GM21390 (cell line): ENCODE data around the gene AGPAT3.

Experiments
- ATAC-seq: cut with Tn5 transposase; IDR thresholded peaks from one replicate; pipeline ENCODE4 v1.9.1; 2021; ENCODE audit not compliant: unreplicated experiment

The AGPAT3 gene

DNA sequence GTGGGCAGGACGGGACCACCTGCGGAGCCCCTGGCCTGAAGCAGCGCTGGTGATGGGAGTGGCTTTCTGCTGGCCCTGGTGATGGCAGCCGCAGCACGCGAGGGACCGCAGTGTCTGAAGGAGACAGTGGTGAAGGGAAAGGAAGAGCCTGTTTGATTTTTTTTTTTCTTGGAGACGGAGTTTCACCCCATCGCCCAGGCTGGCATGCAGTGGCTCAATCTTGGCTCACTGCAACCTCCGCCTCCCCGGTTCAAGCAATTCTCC is 106.9 kb downstream of the AGPAT3 start:
- no peak for ATAC-seq

DNA sequence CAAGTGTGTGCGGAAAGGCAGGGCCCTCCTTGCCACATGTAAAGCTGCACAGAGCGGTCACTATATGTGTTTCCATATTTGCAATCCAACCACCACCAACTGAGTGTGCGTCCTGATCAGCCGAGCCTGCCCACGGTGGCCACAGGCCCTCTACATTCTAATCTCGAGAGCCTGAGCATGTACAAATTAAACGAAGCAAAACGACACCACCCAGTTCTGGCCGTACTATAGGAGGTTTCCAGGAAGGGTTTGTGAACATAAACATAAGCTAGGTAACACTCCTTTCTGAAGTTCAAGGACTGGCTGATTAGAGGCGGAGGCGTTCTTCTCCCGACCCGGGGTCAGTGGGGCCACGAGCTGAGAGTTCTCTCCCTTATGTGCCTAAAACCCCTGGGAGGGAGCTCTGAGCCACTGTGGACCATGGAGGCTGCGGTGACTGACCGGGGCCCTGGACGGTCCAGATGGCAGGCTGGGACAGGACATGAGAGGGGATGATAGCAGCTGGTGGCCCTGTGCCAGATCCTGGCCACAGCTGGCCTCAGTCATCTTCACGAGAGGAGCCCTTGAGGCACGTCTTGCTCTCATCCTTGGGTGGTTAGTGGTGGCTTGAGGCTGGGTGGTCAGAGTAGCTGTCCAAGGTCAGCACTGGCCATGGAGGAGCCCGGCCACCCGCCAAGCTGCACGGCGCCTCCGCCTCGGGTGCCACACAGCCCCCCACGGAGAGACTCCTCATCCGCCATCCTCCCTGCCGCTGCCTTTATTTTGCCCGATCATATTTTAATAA is 108.0 kb downstream of the AGPAT3 start:
- no peak for ATAC-seq

DNA sequence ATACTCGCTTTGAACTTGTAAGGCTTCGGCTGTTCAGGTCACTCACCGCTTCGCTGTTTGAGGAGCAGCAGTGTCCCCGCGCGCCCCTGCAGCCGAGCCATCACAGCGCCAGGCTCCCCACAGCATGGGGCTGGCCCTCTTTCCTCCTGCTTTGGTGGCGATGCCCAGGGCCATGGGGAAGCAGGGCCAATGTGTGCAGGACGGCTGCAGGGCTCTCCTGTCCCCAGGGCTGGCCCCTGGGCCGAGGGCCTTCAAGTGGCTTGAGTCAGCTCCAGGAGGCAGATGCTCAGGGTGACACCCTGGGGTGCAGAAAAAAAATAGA is 108.6 kb downstream of the AGPAT3 start:
- ATAC-seq = no peak

DNA sequence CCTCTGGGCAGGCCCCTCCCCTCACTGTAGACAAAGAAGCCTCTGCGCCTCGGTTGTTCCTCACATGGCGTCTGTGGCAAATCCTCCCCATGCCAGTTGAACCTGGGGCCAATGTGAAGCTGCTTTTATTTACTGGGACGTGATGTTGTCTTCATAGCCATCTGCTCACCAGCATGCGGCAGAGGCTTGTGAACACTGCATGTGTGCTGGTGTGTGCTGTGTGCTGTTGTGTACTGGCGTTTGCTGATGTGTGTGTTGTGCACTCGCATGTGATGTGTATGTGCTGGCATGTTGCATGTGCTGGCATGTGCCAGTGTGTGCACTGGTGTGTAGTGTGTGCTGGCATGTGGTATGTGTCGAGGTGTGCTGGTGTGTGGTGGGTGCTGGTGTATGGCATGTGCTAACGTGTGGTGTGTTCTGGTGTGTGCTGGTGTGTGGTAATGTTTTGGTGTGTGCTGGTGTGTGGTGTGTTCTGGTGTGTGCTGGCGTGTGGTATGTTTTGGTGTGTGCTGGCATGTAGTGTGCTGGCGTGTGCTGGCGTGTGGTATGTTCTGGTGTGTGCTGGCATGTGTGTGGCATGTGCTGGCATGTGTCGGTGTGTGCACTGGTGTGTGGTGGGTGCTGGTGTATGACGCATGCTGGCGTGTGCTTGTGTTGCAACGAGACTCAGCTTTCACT is 109.9 kb downstream of the AGPAT3 start:
- no peak for ATAC-seq

DNA sequence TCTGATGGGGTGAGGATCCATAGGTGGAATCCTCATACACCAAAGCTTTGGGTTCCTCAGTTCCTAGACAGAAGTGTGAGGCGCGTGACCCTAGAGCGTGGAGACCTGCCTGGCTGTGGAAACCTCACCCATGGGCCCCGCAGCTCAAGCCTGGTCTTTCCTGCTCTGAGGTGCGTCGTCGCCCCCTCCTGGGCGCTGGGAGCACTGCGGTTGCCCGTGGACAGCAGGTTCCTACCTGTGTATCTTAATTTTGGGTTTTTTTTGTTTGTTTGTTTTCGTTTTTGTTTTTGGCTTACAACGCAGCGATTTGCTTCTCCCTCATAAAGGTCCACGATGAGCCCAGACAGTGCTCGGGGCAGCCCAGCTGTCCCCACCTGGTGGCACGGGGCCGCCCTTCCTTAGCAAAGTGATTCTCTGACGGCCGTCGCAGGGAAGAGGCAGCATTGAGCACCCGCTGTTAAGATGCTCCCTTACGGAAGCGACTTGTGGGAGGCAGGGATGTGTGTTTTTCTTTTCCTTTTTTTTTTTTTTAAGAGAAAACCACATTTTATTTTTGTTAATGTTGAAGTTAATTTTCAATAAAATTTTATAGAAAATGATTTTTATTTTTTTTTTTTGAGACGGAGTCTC is 110.6 kb downstream of the AGPAT3 start:
- no peak for ATAC-seq

DNA sequence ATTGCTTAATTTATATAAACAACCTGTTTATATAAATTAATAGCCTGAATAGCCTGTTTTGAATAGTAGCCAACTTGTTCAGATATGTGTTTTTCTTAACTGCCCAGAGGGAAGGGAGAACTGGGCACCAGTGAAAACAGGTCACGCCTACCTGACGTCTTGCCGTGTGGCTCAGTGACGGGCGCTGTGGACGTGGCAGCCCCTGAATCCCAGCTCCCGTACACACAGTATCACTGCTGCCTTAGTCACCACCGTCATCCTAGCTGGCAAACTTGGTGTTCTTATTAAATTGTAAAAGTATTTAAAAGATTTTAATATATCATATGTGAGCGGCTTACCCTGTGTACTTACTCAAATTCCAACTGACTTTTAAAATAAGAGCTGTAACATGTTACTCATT is 111.6 kb downstream of the AGPAT3 start:
- no peak for ATAC-seq

DNA sequence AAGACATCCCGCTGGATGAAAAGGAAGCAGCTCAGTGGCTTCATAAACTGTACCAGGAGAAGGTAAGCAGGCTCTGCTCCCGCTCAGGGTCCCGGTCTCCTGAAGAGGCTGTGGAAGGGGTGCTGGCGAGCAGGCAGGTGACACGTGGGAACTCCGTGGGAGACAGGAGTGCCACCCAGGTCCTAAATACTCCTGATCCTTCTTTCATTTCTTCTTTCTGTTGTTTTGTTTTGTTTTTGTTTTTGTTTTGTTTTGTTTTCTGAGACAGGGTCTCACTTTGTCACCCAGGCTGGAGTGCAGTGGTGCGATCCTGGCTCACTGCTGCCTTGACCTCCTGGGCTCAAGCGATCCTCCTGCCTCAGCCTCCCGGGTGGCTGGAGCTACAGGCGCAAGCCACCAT is 113.0 kb downstream of the AGPAT3 start:
- no peak for ATAC-seq

DNA sequence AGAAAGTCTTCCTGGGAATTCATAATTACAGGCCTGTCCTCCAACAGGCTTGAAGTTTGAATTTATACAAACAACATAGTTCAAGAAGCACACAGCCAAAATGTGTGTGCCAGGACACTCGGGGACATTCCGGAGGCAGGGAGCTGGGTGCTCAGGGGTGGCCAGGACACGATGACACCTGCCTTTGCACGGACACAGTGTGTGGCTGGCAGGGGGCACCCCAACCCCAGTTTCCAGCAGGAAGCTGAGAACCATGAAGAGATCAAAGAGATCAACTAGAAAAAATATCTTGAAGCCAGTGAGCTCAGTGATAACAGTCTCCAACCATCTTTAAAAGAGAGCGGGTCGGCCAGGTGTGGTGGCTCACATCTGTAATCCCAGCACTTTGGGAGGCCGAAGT is 114.6 kb downstream of the AGPAT3 start:
- no peak for ATAC-seq

DNA sequence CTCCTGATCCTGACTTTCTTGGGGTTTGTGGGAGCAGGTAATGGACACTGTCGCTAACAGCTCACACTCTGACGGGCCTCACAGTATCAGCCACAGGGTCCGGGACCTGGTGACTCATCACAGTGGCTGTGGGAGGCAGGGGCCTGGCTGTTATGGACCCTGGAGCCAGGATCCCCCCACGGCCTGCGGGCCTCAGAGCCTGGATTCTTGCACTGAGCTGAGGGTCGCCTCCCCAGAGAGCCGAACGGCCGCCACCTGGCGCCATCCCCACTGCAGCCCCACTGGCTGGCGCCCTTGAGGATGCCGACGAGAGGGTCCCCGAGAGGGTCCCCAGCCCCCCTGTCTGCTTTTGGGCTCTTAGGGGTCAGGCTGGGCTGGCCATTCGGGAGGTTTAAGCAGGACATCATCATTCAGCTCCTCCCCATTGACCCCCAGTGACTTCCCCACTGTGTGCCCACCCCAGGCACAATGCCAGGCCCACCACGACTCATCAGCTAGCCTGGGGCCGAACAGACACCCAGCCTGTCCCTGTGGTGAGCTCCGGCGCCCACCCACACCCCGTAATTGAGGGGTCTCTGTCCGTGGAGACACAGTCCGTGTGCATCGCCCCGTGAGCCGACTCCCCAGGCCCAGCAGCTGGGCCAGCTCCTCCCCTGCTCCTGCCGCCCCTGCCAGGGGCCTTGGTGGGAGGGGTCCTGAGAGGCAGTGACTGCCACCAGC is 116.3 kb downstream of the AGPAT3 start:
- ATAC-seq = no peak

DNA sequence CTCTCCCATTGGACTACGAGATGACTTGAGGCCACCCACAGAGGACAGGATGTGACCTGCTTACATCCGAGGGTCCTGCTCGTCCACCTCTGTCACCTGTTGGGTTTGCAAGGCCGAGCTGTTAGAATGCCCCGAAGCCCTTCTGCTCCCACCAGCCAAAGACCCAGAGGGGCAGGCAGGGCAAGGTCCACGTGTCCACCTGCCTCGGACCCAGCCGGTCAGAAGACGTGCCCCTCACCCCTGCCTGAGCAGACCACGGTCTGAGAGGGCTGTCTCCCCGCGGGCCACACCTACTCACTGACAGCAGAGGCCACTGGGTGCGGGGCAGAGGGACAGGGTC is 116.8 kb downstream of the AGPAT3 start:
- ATAC-seq = no peak

DNA sequence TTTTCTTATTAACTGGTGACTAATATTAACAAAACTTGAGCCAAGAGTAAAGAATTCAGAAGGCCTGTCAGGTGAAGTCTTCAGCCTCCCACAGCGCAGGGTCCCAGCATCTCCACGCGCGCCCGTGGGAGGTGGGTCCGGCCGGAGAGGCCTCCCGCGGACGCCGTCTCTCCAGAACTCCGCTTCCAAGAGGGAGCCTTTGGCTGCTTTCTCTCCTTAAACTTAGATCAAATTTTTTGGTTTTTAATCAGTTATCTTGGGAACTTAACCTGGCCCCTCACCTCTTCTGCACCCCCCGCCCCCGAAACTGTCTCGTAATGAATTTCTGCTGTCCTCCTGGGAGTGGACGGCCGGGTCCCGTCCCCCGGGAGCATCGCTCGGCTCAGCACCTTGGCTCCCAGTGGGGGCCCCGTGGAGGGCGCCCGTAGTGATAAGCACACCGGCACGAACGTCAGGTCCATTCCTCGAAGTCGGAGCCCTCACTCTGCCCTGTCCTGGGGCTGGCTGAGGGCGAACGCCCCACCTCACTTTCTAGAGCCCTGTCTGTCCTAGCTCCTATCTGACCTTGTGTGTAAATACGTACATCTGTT is 117.6 kb downstream of the AGPAT3 start:
- ATAC-seq = no peak

DNA sequence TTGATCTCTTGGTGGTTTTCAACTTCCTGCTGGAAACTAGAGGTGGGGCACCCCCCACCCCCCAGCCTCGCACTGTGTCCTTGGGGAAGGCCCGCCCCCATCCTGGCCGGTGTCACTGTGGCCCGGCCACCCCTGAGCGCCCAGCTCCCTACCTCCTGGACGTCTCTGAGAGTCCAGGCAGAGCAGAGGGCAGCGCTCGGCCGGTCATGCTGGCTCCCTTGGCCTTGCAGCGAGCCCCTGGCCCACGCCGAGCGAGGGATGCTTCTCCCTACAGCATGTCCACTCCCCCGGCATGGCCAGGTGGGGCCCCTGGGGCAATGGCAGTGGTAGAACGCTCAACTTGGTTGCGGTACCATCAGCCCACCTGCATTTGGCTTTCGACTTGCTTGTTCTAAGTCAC is 118.4 kb downstream of the AGPAT3 start:
- no peak for ATAC-seq

DNA sequence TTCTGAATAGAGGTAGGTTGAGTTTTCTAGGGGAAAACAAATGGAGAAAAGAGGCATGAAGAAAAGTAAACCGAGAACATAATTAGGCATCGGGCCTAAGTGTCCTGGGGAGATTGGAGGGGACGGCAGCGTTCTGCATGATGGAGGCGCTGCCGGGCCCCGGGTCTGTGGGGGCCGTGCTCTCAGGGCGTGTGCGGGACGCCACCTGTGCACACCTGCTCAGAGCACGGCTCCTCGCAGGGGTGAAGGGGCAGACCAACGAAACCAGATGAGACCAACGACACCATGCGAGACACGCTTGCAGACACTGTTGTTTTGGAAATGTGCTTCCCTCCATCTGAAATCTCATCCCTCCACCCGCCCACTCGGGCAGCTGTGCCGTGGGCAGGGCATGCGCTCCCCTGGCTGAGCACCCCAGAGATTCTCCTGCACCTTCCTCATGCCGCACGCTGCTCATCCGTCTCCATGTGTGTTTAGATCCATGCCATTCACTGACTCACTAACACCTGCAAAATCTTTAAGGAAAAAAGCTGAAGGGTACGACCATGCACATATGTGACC is 118.9 kb downstream of the AGPAT3 start:
- no peak for ATAC-seq

DNA sequence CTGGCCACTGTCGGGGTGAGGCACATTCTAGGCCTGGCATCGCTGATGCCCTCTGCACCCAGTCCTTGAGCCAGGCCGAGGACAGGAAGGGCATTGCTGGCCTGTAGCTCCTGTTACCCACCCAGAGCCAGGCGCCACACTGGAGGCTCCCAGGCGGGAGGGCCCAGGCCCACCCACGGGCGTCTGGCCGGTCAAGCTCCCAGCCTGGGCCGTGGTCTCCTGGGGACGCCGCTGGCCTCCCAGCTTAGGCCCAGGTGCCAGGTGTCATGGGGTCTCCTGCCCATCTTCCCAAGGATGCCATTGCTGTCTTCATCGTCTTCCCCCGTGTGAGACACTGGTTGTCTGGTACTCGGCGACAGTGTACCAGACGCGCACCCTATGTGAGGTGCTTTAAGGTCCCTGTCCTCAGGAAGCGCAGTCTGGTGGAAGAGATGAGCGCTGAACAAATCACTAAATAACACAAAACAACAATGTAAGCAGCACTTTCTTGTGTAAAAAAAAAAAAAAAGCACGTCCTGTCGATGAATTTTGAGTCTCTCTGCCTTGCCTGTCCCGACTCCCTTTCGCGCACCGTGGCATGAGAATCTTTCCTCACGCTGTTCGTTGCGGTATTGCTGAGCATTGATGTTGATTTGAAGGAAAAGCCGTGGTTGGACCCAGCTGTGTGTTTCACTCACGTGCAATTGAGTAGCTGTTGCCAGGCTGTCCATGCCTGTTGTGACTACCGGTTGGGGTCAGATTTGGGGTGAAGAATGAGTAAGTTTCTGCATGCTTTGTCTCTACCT is 120.1 kb downstream of the AGPAT3 start:
- no peak for ATAC-seq

DNA sequence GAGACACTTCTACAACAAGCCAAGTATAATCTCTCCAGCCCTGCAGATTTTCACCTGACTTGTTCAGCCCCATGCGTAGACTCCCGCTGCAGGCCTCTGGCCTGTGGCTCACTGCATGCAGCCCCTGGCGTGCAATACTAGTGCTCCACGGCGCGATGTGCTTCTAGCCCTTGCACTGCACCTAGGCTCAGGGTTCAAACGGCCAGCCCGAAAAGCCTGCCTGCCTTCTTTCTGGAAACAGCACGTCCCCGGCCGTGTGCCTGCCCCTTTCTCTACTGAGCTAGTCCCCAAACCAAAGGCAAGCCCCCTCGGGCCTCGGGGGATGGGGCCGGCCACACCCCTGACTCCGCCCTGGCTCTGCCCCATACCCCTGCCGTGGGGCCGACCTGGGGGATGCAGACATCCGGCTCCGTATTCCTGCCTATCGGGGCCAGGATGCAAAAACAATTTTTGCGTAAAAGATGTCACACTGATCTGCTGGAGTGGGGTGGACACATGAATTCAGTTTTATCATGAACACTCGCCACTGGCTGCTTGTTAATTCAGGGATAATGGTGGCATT is 120.7 kb downstream of the AGPAT3 start:
- no peak for ATAC-seq

DNA sequence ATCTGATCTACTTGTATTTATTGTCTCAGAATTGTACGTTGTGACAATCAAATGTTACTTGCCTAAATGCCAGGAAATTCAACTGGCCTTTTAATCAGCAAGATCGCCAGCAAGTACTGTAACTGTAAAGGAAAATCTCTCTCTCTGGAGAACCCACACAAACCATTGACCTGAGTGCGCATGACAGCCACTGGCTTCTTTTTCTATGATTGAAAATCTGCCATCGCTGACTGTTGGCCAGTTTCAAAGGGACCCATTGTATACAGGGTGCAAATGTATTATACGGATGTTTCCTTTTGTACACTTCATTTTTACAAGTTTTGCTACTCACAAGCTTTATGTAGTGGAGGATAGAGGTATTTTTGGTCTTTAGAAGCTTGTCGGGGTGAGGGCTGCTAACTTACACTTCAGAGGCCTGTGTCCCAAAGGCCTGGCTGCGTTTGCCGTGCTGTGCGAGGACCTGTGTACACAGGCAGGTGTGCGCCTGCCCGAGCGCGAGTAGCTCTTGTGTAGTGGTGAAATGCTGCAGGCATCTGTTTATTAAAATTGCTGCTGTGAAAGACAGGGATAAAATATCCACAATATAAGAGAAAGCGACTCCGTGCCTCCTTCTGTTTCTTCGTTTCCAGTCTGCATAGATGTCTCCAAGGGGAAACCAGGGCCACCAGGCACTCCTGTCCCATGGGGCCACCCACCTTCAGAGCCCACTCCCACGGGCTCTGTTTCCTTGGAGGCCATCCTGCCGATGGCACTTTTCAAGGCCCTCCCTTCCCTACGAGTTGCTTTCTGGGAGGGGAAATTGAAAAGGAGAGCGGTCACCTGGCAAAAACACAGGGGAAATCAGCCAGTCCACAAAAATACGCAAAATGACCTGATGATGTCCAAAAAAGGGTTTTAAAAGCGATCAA is 121.8 kb downstream of the AGPAT3 start:
- no peak for ATAC-seq

DNA sequence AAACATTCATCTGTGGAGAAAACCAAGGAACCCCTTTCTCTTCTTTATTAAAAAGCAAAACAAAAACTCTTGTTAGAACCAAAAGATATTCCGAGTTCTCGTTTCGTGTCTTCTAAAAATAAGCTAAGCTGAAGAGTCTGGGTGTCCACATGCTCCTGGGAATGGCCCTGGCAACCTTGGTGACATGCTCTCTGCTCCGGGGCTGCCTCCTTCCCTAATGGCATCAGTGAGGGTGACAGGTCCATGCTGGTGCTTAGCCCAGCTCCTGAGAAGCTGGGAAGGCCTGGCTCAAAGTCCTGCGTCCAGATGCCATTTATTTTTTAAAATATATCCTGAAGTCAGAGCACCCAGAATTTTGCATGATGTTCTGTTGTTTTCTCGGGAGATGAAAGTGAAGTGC is 122.5 kb downstream of the AGPAT3 start:
- no peak for ATAC-seq

DNA sequence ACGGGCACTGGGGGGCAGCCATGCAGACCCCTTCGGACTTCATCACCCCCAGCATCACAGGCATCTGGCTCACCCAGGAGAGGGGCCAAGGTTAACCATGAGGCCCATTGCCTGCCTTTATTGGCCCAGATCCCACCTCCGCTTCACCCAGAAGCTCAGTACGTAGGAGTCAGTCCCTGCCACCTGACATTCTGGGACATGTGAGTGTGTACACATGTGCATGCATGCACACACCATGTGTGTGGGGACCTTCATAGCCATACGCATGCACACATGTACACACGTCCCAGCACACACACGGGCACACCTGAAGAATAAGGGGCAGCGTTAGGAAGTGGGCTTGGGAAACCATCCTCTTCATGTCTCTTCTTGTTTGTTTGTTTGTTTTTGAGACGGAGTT is 123.0 kb downstream of the AGPAT3 start:
- no peak for ATAC-seq

DNA sequence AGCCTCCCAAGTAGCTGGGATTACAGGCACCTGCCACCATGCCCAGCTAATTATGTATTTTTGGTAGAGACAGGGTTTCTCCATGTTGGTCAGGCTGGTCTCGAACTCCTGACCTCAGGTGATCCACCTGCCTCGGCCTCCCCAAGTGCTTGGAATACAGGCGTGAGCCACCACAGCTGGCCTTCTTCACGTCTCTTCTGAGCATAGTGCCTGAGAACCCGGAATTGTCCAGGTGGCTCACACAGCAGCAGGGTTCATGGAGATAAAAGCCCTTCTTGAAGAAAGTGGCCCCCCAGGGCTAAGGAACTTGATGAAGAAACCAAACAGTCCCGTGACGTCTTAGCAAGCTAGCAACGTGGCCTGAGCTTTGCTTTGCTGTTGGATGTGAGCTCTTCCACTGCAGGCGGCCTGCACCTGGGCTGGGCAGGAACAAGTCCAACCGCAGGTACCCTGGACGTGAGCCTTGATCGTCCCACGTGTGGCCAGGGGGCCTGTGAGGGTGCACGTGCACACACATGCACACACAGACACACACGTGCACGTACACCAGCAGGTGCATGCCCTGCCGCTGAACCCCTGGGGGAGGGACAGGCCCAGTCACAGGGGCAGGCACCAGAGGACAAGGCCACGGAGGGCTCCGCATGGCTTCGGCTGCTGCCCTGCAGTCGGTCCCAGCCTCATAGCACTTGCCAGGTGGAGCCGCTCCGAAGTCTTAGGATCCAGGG is 123.6 kb downstream of the AGPAT3 start:
- no peak for ATAC-seq
